H1 (cell line): ENCODE results near the gene CMIP. TPM values are rescaled to one million over a fixed set of nuclear protein-coding genes. Genes with fewer than 3 reads are reported as not detected.

Experiments used
- CTCF ChIA-PET: fragments of 300-600 bp; sonication (Branson Sonifier 250); formaldehyde crosslinking; loops from one replicate; lab custom pipeline; 2021; ENCODE audit not compliant: partially characterized antibody; lab: Charles Lee
- POLR2A ChIA-PET: fragments of 300-600 bp; sonication (Branson Sonifier 250); formaldehyde crosslinking; loops from one replicate; lab custom pipeline; 2021; ENCODE audit warnings: inconsistent platforms; ENCODE audit not compliant: partially characterized antibody; lab: Charles Lee
- DNase-seq, 2 experiments: peaks; one replicate each; pipeline versions ENCODE4 v3.0.0 to v3.0.0-alpha.2; 2010 to 2022; ENCODE audit warnings: low spot score in 2 of 2, low read depth in 1 of 2, mixed read lengths in 1 of 2
- FAIRE-seq: peaks from 2 replicates; lab custom pipeline; 2011; peaks lifted over from hg19 to GRCh38; lab: Jason Lieb, UNC
- H2AFZ ChIP-seq: 2 replicates; pipeline ENCODE4 v1.8.1; 2012; ENCODE audit warnings: low read length, inconsistent platforms
- H2AK5ac ChIP-seq: 2 replicates; pipeline ENCODE4 v1.6.1; 2013; ENCODE audit warnings: low read depth, low read length
- H2BK120ac ChIP-seq: replicated peaks from 2 replicates; pipeline ENCODE3; 2013; ENCODE audit warnings: low read depth, low read length, inconsistent platforms
- H2BK12ac ChIP-seq: 2 replicates; pipeline ENCODE4 v1.6.1; 2013; ENCODE audit warnings: low read depth, low read length
- H2BK15ac ChIP-seq: 2 replicates; pipeline ENCODE4 v1.6.1; 2013; ENCODE audit warnings: low read length
- H2BK20ac ChIP-seq: 2 replicates; pipeline ENCODE4 v1.6.1; 2013; ENCODE audit warnings: low read length
- H2BK5ac ChIP-seq: 2 replicates; pipeline ENCODE4 v1.6.1; 2013; ENCODE audit warnings: low read depth, low read length
- H3K14ac ChIP-seq: 2 replicates; pipeline ENCODE4 v1.6.1; 2013; ENCODE audit warnings: inconsistent platforms; ENCODE audit not compliant: insufficient read length
- H3K18ac ChIP-seq: 2 replicates; pipeline ENCODE4 v1.6.1; 2013; ENCODE audit warnings: low read length; ENCODE audit errors: extremely low read depth
- H3K23ac ChIP-seq: 2 replicates; pipeline ENCODE4 v1.6.1; 2013; ENCODE audit warnings: inconsistent platforms; ENCODE audit not compliant: insufficient read length
- H3K23me2 ChIP-seq: 2 replicates; pipeline ENCODE4 v1.6.1; 2013; ENCODE audit warnings: low read depth, low read length
- H3K27ac ChIP-seq: 2 replicates; pipeline ENCODE4 v1.6.1; 2011; ENCODE audit warnings: low read depth, low read length, inconsistent platforms
- H3K27me3 ChIP-seq, 4 experiments: replicated peaks in 1 of 4; 1 replicate in 1 of 4; 2 replicates in 3 of 4; pipeline versions ENCODE4 v1.6.1 to v1.8.1; 2011 to 2013; ENCODE audit warnings: low read length in 3 of 4, mild to moderate bottlenecking in 3 of 4, inconsistent platforms in 2 of 4, mixed read lengths in 2 of 4, moderate library complexity in 1 of 4; ENCODE audit not compliant: control insufficient read depth in 3 of 4, insufficient read depth in 3 of 4; ENCODE audit errors: extremely low read depth in 1 of 4
- H3K36me3 ChIP-seq, 4 experiments: 2 replicates each; pipeline versions ENCODE4 v1.6.1 to v1.8.1; 2011 to 2013; ENCODE audit warnings: mild to moderate bottlenecking in 4 of 4, low read length in 3 of 4, moderate library complexity in 2 of 4, control low read depth in 1 of 4, inconsistent platforms in 1 of 4; ENCODE audit not compliant: insufficient read depth in 4 of 4, control insufficient read depth in 2 of 4
- H3K4ac ChIP-seq: replicated peaks from 2 replicates; pipeline ENCODE3; 2013; ENCODE audit warnings: low read length, low read depth, mixed read lengths, inconsistent platforms; ENCODE audit not compliant: insufficient read length
- H3K4me1 ChIP-seq, 4 experiments: replicated peaks in 1 of 4; 1 replicate in 1 of 4; 2 replicates in 3 of 4; pipeline versions ENCODE4 v1.6.1 to v1.8.1; 2011 to 2013; ENCODE audit warnings: low read length in 3 of 4, inconsistent platforms in 2 of 4, mixed read lengths in 1 of 4; ENCODE audit not compliant: insufficient read depth in 4 of 4, control insufficient read depth in 3 of 4
- H3K4me2 ChIP-seq, 2 experiments: 2 replicates each; pipeline versions ENCODE4 v1.6.1 to v1.8.1; 2011 to 2013; ENCODE audit warnings: low read depth in 2 of 2, low read length in 2 of 2, control low read depth in 1 of 2, inconsistent platforms in 1 of 2, mild to moderate bottlenecking in 1 of 2; ENCODE audit not compliant: insufficient read depth in 1 of 2
- H3K4me3 ChIP-seq, 4 experiments: fragments of 200-600, 300-600 bp in 1 of 4; sonication (generic), shearing (Covaris generic), sonication (Bioruptor Twin) in 1 of 4; 2 replicates each; pipeline versions ENCODE4 v1.5.1 to v1.8.1; 2011 to 2016; ENCODE audit warnings: low read length in 4 of 4, low read depth in 3 of 4, control low read depth in 2 of 4, inconsistent platforms in 2 of 4, mild to moderate bottlenecking in 2 of 4, mixed read lengths in 1 of 4, moderate library complexity in 1 of 4; ENCODE audit not compliant: insufficient read depth in 2 of 4; ENCODE audit errors: extremely low read depth in 1 of 4
- H3K56ac ChIP-seq: replicated peaks from 2 replicates; pipeline ENCODE3; 2013; ENCODE audit warnings: low read depth, mild to moderate bottlenecking, mixed read lengths, low read length, inconsistent platforms; ENCODE audit not compliant: insufficient read length
- H3K79me1 ChIP-seq: 2 replicates; pipeline ENCODE4 v1.6.1; 2013; ENCODE audit warnings: low read depth, low read length, control low read depth
- H3K79me2 ChIP-seq, 2 experiments: 2 replicates each; pipeline versions ENCODE4 v1.6.1 to v1.8.1; 2012 to 2013; ENCODE audit warnings: low read length in 2 of 2, mild to moderate bottlenecking in 2 of 2, inconsistent platforms in 1 of 2; ENCODE audit not compliant: insufficient read depth in 2 of 2, control insufficient read depth in 1 of 2
- H3K9ac ChIP-seq, 4 experiments: replicated peaks in 1 of 4; 1 replicate in 1 of 4; 2 replicates in 3 of 4; pipeline versions ENCODE4 v1.6.1 to v1.8.1; 2011 to 2013; ENCODE audit warnings: low read depth in 3 of 4, low read length in 3 of 4, control low read depth in 2 of 4, mild to moderate bottlenecking in 2 of 4, moderate library complexity in 2 of 4, inconsistent platforms in 1 of 4; ENCODE audit errors: extremely low read depth in 1 of 4
- H3K9me3 ChIP-seq, 2 experiments: 2 replicates each; pipeline versions ENCODE4 v1.6.1 to v1.8.1; 2012 to 2013; ENCODE audit warnings: mild to moderate bottlenecking in 2 of 2, moderate library complexity in 2 of 2, control low read depth in 1 of 2, inconsistent platforms in 1 of 2, low read depth in 1 of 2, low read length in 1 of 2, mixed read lengths in 1 of 2; ENCODE audit not compliant: insufficient read depth in 2 of 2
- H4K20me1 ChIP-seq, 2 experiments: replicated peaks in 1 of 2; 2 replicates each; pipeline versions ENCODE3 to v1.8.1; 2011 to 2013; ENCODE audit warnings: inconsistent platforms in 2 of 2, low read length in 2 of 2, mild to moderate bottlenecking in 1 of 2; ENCODE audit not compliant: insufficient read depth in 2 of 2, control insufficient read depth in 1 of 2
- H4K5ac ChIP-seq: 2 replicates; pipeline ENCODE4 v1.6.1; 2013; ENCODE audit warnings: low read length, low read depth, mixed read lengths, inconsistent platforms; ENCODE audit not compliant: insufficient read length
- H4K8ac ChIP-seq: 2 replicates; pipeline ENCODE4 v1.8.0; 2013; ENCODE audit warnings: mild to moderate bottlenecking, moderate library complexity, low read length, inconsistent platforms; ENCODE audit not compliant: insufficient read depth; ENCODE audit errors: extremely low read depth
- H4K91ac ChIP-seq: replicated peaks from 2 replicates; pipeline ENCODE3; 2013; ENCODE audit warnings: low read length, mixed read lengths, inconsistent platforms; ENCODE audit not compliant: insufficient read length
- ASH2L ChIP-seq: fragments of 200-600, 300-600 bp; sonication (generic); IDR thresholded peaks from one replicate; pipeline ENCODE4 v1.7.1; 2017; ENCODE audit warnings: low read length
- BACH1 ChIP-seq: IDR thresholded peaks from 2 replicates; pipeline ENCODE4 v1.6.1; 2012; ENCODE audit warnings: low read length, improper control_type of control experiment
- BCL11A ChIP-seq, 2 experiments: IDR thresholded peaks; one replicate each; pipeline ENCODE4 v1.6.1; 2011; ENCODE audit warnings: low read depth in 2 of 2, low read length in 2 of 2, mild to moderate bottlenecking in 2 of 2
- BRCA1 ChIP-seq: IDR thresholded peaks from 2 replicates; pipeline ENCODE4 v1.6.1; 2012; ENCODE audit warnings: low read depth, low read length, improper control_type of control experiment
- CBX5 ChIP-seq: fragments of 300-800, 300-1000 bp; sonication (generic); IDR thresholded peaks from 2 replicates; pipeline ENCODE4 v1.7.1; 2016; ENCODE audit warnings: antibody characterized with exemption, low read length, low read depth
- CREB1 ChIP-seq: IDR thresholded peaks from 2 replicates; pipeline ENCODE4 v1.6.1; 2012; ENCODE audit warnings: inconsistent platforms
- MAX ChIP-seq: IDR thresholded peaks from 2 replicates; pipeline ENCODE4 v1.6.1; 2012; ENCODE audit warnings: inconsistent platforms
- NRF1 ChIP-seq: IDR thresholded peaks from 2 replicates; pipeline ENCODE4 v1.6.1; 2011; ENCODE audit warnings: mild to moderate bottlenecking, low read depth, low read length, improper control_type of control experiment
- RAD21 ChIP-seq, 2 experiments: IDR thresholded peaks in 1 of 2; conservative IDR thresholded peaks in 1 of 2; 2 replicates each; pipeline ENCODE4 v1.6.1; 2011; ENCODE audit warnings: low read depth in 2 of 2, low read length in 2 of 2, improper control_type of control experiment in 1 of 2, inconsistent platforms in 1 of 2, mild to moderate bottlenecking in 1 of 2, moderate library complexity in 1 of 2
- RNF2 ChIP-seq: fragments of 200-900, 300-1000 bp; sonication (generic); IDR thresholded peaks from 2 replicates; pipeline ENCODE4 v1.7.1; 2016; ENCODE audit warnings: borderline replicate concordance, low read depth, mild to moderate bottlenecking, antibody characterized with exemption, low read length; ENCODE audit not compliant: poor library complexity, severe bottlenecking; ENCODE audit errors: missing control alignments
- SIN3A ChIP-seq, 2 experiments: IDR thresholded peaks in 1 of 2; conservative IDR thresholded peaks in 1 of 2; 2 replicates each; pipeline ENCODE4 v1.6.1; 2011 to 2012; ENCODE audit warnings: low read length in 2 of 2, improper control_type of control experiment in 1 of 2, low read depth in 1 of 2, mild to moderate bottlenecking in 1 of 2
- SIX5 ChIP-seq: IDR thresholded peaks from 2 replicates; pipeline ENCODE4 v1.6.1; 2011; ENCODE audit warnings: mild to moderate bottlenecking, low read depth, low read length
- YY1 ChIP-seq: IDR thresholded peaks from 2 replicates; pipeline ENCODE4 v1.6.1; 2011; ENCODE audit warnings: low read depth, mild to moderate bottlenecking, low read length
- WGBS, 2 experiments: shearing (Covaris generic) in 1 of 2; methylation state at CpG; one replicate each; pipeline versions ENCODE4 v1.1.6 to v1.1.7; 2013 to 2015; ENCODE audit warnings: low lambda C conversion rate in 2 of 2, mixed read lengths in 2 of 2, inconsistent platforms in 1 of 2, low coverage in 1 of 2, missing lambda C conversion rate in 1 of 2; ENCODE audit not compliant: insufficient replicate concordance in 2 of 2, insufficient coverage in 1 of 2, insufficient read length in 1 of 2; ENCODE audit errors: extremely low coverage in 1 of 2, missing lambda C conversion rate in 1 of 2; 5-methylcytosine and 5-hydroxymethylcytosine counted together
- polyA plus RNA-seq, 7 experiments: library from polyadenylated mRNA; depleted of rRNA in 3 of 7; stranded (reverse) in 5 of 7; unstranded in 2 of 7; fragments of >200 nt in 5 of 7; fragments of 200-250 nt in 2 of 7; gene quantifications; 1 replicate in 5 of 7; 2 replicates in 1 of 7; 4 replicates in 1 of 7; pipeline versions ENCODE4 v1.2.1 to v1.2.3, GENCODE V29; 2011 to 2013; ENCODE audit warnings: missing spikeins in 2 of 7, mixed read lengths in 2 of 7
- total RNA-seq: library from RNA; stranded (reverse); fragmentation: NEBNext Ultra II Directional; extraction: Animal tissue kit (Norgen Biotek cat#: 25700); gene quantifications from 2 replicates; pipeline ENCODE4 v1.2.1, GENCODE V29; 2021

Gene CMIP
- total and polyA plus RNA-seq, 2 of the 8 experiments (the other 6 are each of a cell fraction or from before 2014, with no cell fraction given): 7.9 to 53.2 TPM

DNA sequence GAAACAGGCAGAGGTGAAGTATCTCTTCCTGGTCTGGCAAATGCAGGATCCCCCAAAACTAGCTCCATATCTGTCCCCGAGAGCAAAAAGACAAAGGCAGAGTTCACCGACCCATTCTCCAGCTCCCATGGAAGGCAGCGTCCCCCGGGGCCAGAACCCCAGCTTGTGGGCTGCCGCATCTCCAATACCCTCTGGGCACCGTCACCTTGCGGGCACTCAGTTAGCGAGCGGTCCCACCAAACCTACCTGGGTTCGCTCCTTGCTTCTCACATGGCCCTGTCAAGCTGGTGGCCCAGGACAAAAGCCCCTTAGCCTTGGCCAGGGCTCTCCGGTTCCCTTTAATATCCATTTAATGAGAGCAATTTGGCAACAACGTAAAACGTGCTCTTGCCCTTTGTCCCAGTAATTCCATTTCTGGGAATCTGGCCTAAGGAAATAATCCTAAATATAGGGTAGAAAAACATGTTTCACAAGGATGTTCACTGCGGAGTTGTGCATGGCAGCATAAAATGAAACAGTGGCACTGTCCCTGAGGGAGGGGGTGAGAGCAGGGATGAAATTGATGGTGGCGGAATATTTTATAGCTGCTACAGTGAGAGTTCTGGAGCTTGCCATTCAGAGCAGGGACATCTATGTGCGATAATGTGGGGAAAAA, 157.1 kb downstream of the CMIP start:
- no peak overlapping the region for H3K56ac ChIP-seq
- TF ChIP-seq NRF1: no peak
- TF ChIP-seq MAX: no peak
- no peak for TF ChIP-seq CBX5
- no peak for TF ChIP-seq SIN3A (conservative IDR thresholded peaks at IDR 0.05 in 1 of 2, IDR thresholded peaks at IDR 0.05 in 1 of 2; ENCODE audit: low read depth in 1 of 2, low read length in 2 of 2)
- no peak for TF ChIP-seq RNF2
- no peak for TF ChIP-seq CREB1
- TF ChIP-seq ASH2L: no peak
- no peak for TF ChIP-seq YY1
- TF ChIP-seq RAD21 (IDR thresholded peaks at IDR 0.05 in 1 of 2, conservative IDR thresholded peaks at IDR 0.05 in 1 of 2; ENCODE audit: low read depth in 2 of 2, low read length in 2 of 2): no peak
- TF ChIP-seq BACH1: no peak
- TF ChIP-seq SIX5: no peak
- no peak for TF ChIP-seq BRCA1
- no peak for TF ChIP-seq BCL11A (IDR thresholded peaks at IDR 0.05; ENCODE audit: low read depth in 2 of 2, low read length in 2 of 2)

More for the DNA sequence above, 157.1 kb downstream of the CMIP start:
- Histone ChIP-seq H3K27me3 (no peaks in the 10 kb centered on the region), H3K4me1 (peaks cover 0 to 5% (median 4%) of the 10 kb centered on the region in 4 experiments; a peak in 3 of 7 replicates), H3K27ac (no peak overlapping the region), H3K23me2 (no peaks in the 10 kb centered on the region), H2BK20ac (no peak overlapping the region), H2BK5ac (no peak overlapping the region), H4K91ac (no peak overlapping the region), H2AFZ (no peak overlapping the region), H3K79me1 (peaks cover 13% of the 10 kb centered on the region; the same call in 1 of the 2 replicates), H4K20me1 (peaks cover 12 to 22% of the 10 kb centered on the region in 2 experiments), H3K4me3 (no peak overlapping the region), H3K9ac (no peak overlapping the region), H3K36me3 (no peaks in the 10 kb centered on the region), H2BK12ac (no peak overlapping the region), H2BK120ac (no peak overlapping the region), H4K5ac (no peak overlapping the region), H3K4me2 (no peak overlapping the region), H3K14ac (no peak overlapping the region), H3K4ac (no peak overlapping the region), H2AK5ac (no peak overlapping the region), H2BK15ac (no peak overlapping the region), H3K18ac (no peak overlapping the region), H4K8ac (no peak overlapping the region), H3K23ac (no peak overlapping the region), H3K79me2 (peaks cover 0 to 47% of the 10 kb centered on the region in 2 experiments; a peak in 3 of 4 replicates), H3K9me3 (no peaks in the 10 kb centered on the region)
- CTCF ChIA-PET: interaction anchor here (0.7 to 2.0 kb wide), 7 partner anchors 11 to 340 kb away, joined by 3 to 7 read pairs (median 4); no protein-coding TSS in a partner anchor
- WGBS, 2 experiments: 96% methylated on average over 16 of the region's 16 CpGs; no CpG with 5 or more reads in 1 of the 2 experiments
- FAIRE-seq: no peak
- POLR2A ChIA-PET: interaction anchor here (1.4 kb wide), 1 partner anchor 16 kb away, joined by 4 read pairs; no protein-coding TSS in a partner anchor
- no peak for DNase-seq
